ENCODE data around the gene PAX2. TPM values are rescaled to one million over a fixed set of nuclear protein-coding genes. Genes with fewer than 3 reads are reported as not detected.

PAX2 gene
- total RNA-seq, 1 experiment from 2014 or later = not detected

GRCh38 chr10:100810091-100810834 lies 64.9 kb downstream of the PAX2 start:
- H3K4me3 ChIP-seq = no peak overlapping the region
- no peak for DNase-seq (ENCODE audit: low read depth in 1 of 2, low spot score in 2 of 2)
- H3K27ac ChIP-seq = no peak overlapping the region
- peaks cover 92% of the 10 kb centered on the region for H3K27me3 ChIP-seq (replicated peaks)
- H3K4me1 ChIP-seq (replicated peaks) = no peaks in the 10 kb centered on the region
- H3K36me3 ChIP-seq = no peaks in the 10 kb centered on the region
- no peaks in the 10 kb centered on the region for H3K9me3 ChIP-seq (replicated peaks)

- peaks cover 92% of the 10 kb centered on the region for H3K27me3 ChIP-seq (replicated peaks)
- H3K36me3 ChIP-seq = no peaks in the 10 kb centered on the region
- H3K27ac ChIP-seq = no peak overlapping the region
- no peak for DNase-seq (ENCODE audit: low read depth in 1 of 2, low spot score in 2 of 2)
- no peaks in the 10 kb centered on the region for H3K4me1 ChIP-seq (replicated peaks)
- H3K4me3 ChIP-seq = no peak overlapping the region
- no peaks in the 10 kb centered on the region for H3K9me3 ChIP-seq (replicated peaks)
Observed at GRCh38 chr10:100810835-100811116, 65.4 kb downstream of the PAX2 start.

GRCh38 chr10:100811261-100811660 lies 65.9 kb downstream of the PAX2 start:
- H3K36me3 ChIP-seq = no peaks in the 10 kb centered on the region
- no peaks in the 10 kb centered on the region for H3K9me3 ChIP-seq (replicated peaks)
- H3K4me1 ChIP-seq (replicated peaks) = no peaks in the 10 kb centered on the region
- H3K27me3 ChIP-seq (replicated peaks) = peaks cover 92% of the 10 kb centered on the region
- H3K4me3 ChIP-seq = no peak overlapping the region
- H3K27ac ChIP-seq = no peak overlapping the region
- no peak for DNase-seq (ENCODE audit: low read depth in 1 of 2, low spot score in 2 of 2)

GRCh38 chr10:100811752-100812750 lies 66.7 kb downstream of the PAX2 start:
- H3K27ac ChIP-seq = no peak overlapping the region

GRCh38 chr10:100812978-100813377 lies 67.6 kb downstream of the PAX2 start:
- DNase-seq (ENCODE audit: low read depth in 1 of 2, low spot score in 2 of 2) = no peak
- peaks cover 96% of the 10 kb centered on the region for H3K27me3 ChIP-seq (replicated peaks)

More at GRCh38 chr10:100811752-100812750, 66.7 kb downstream of the PAX2 start:
- H3K27me3 ChIP-seq (replicated peaks) = peaks cover 93% of the 10 kb centered on the region
- H3K36me3 ChIP-seq = no peaks in the 10 kb centered on the region
- H3K4me3 ChIP-seq = no peak overlapping the region
- H3K4me1 ChIP-seq (replicated peaks) = no peaks in the 10 kb centered on the region
- no peak for DNase-seq (ENCODE audit: low read depth in 1 of 2, low spot score in 2 of 2)
- no peaks in the 10 kb centered on the region for H3K9me3 ChIP-seq (replicated peaks)

GRCh38 chr10:100814751-100815474 lies 69.5 kb downstream of the PAX2 start:
- Histone ChIP-seq H3K27ac (no peak overlapping the region), H3K4me3 (no peak overlapping the region), H3K27me3 (replicated peaks) (peaks cover 100% of the 10 kb centered on the region), H3K4me1 (replicated peaks) (no peaks in the 10 kb centered on the region), H3K9me3 (replicated peaks) (no peaks in the 10 kb centered on the region), H3K36me3 (no peaks in the 10 kb centered on the region)
- no peak for DNase-seq (ENCODE audit: low read depth in 1 of 2, low spot score in 2 of 2)

More at GRCh38 chr10:100812978-100813377, 67.6 kb downstream of the PAX2 start:
- H3K4me3 ChIP-seq = no peak overlapping the region
- H3K9me3 ChIP-seq (replicated peaks) = no peaks in the 10 kb centered on the region
- no peaks in the 10 kb centered on the region for H3K4me1 ChIP-seq (replicated peaks)
- no peaks in the 10 kb centered on the region for H3K36me3 ChIP-seq
- H3K27ac ChIP-seq = no peak overlapping the region

GRCh38 chr10:100816671-100817070 lies 71.3 kb downstream of the PAX2 start:
- Histone ChIP-seq H3K4me3 (no peak overlapping the region), H3K27ac (no peak overlapping the region), H3K36me3 (no peaks in the 10 kb centered on the region), H3K9me3 (replicated peaks) (no peaks in the 10 kb centered on the region), H3K27me3 (replicated peaks) (peaks cover 99% of the 10 kb centered on the region), H3K4me1 (replicated peaks) (no peaks in the 10 kb centered on the region)
- DNase-seq (ENCODE audit: low read depth in 1 of 2, low spot score in 2 of 2) = no peak

GRCh38 chr10:100817268-100817839 lies 72.0 kb downstream of the PAX2 start:
- DNase-seq (ENCODE audit: low read depth in 1 of 2, low spot score in 2 of 2) = no peak
- H3K4me1 ChIP-seq (replicated peaks) = no peaks in the 10 kb centered on the region
- H3K36me3 ChIP-seq = no peaks in the 10 kb centered on the region
- no peak overlapping the region for H3K4me3 ChIP-seq
- H3K27me3 ChIP-seq (replicated peaks) = peaks cover 95% of the 10 kb centered on the region
- no peak overlapping the region for H3K27ac ChIP-seq
- H3K9me3 ChIP-seq (replicated peaks) = no peaks in the 10 kb centered on the region

GRCh38 chr10:100819424-100819823 lies 74.0 kb downstream of the PAX2 start:
- no peak overlapping the region for H3K27ac ChIP-seq
- H3K9me3 ChIP-seq (replicated peaks) = no peaks in the 10 kb centered on the region
- no peak for DNase-seq (ENCODE audit: low read depth in 1 of 2, low spot score in 2 of 2)
- no peak overlapping the region for H3K4me3 ChIP-seq
- H3K4me1 ChIP-seq (replicated peaks) = no peaks in the 10 kb centered on the region
- H3K27me3 ChIP-seq (replicated peaks) = peaks cover 94% of the 10 kb centered on the region
- no peaks in the 10 kb centered on the region for H3K36me3 ChIP-seq

- H3K4me1 ChIP-seq (replicated peaks) = peaks cover 18% of the 10 kb centered on the region
- peaks cover 94% of the 10 kb centered on the region for H3K27me3 ChIP-seq (replicated peaks)
- H3K36me3 ChIP-seq = no peaks in the 10 kb centered on the region
- peaks cover 3% of the 10 kb centered on the region; the same call in 1 of the 2 replicates for H3K9me3 ChIP-seq (replicated peaks)
- H3K4me3 ChIP-seq = no peak overlapping the region
- no peak for DNase-seq (ENCODE audit: low read depth in 1 of 2, low spot score in 2 of 2)
- H3K27ac ChIP-seq = no peak overlapping the region
Observed at GRCh38 chr10:100823194-100823593, 77.8 kb downstream of the PAX2 start.

- no peak for DNase-seq (ENCODE audit: low read depth in 1 of 2, low spot score in 2 of 2)
- peaks cover 94% of the 10 kb centered on the region for H3K27me3 ChIP-seq (replicated peaks)
- peaks cover 3% of the 10 kb centered on the region; the same call in 1 of the 2 replicates for H3K9me3 ChIP-seq (replicated peaks)
Observed at GRCh38 chr10:100824886-100825285, 79.5 kb downstream of the PAX2 start.

GRCh38 chr10:100825325-100825875 lies 80.0 kb downstream of the PAX2 start:
- H3K4me1 ChIP-seq (replicated peaks) = peaks cover 30% of the 10 kb centered on the region
- no peaks in the 10 kb centered on the region for H3K36me3 ChIP-seq
- DNase-seq (ENCODE audit: low read depth in 1 of 2, low spot score in 2 of 2) = no peak
- H3K9me3 ChIP-seq (replicated peaks) = peaks cover 3% of the 10 kb centered on the region; the same call in 1 of the 2 replicates
- no peak overlapping the region for H3K27ac ChIP-seq
- no peak overlapping the region for H3K4me3 ChIP-seq
- H3K27me3 ChIP-seq (replicated peaks) = peaks cover 94% of the 10 kb centered on the region

More at GRCh38 chr10:100824886-100825285, 79.5 kb downstream of the PAX2 start:
- Histone ChIP-seq H3K4me1 (replicated peaks) (peaks cover 30% of the 10 kb centered on the region), H3K4me3 (no peak overlapping the region), H3K36me3 (no peaks in the 10 kb centered on the region), H3K27ac (no peak overlapping the region)
